ENCODE data around the gene B4GALT6.
"Not testable (repeated sequence)": the region's sequence is repeated elsewhere in the genome, so short reads cannot be mapped to it uniquely, and the experiment has no call there.

B4GALT6 gene, protein sequence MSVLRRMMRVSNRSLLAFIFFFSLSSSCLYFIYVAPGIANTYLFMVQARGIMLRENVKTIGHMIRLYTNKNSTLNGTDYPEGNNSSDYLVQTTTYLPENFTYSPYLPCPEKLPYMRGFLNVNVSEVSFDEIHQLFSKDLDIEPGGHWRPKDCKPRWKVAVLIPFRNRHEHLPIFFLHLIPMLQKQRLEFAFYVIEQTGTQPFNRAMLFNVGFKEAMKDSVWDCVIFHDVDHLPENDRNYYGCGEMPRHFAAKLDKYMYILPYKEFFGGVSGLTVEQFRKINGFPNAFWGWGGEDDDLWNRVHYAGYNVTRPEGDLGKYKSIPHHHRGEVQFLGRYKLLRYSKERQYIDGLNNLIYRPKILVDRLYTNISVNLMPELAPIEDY

DNA sequence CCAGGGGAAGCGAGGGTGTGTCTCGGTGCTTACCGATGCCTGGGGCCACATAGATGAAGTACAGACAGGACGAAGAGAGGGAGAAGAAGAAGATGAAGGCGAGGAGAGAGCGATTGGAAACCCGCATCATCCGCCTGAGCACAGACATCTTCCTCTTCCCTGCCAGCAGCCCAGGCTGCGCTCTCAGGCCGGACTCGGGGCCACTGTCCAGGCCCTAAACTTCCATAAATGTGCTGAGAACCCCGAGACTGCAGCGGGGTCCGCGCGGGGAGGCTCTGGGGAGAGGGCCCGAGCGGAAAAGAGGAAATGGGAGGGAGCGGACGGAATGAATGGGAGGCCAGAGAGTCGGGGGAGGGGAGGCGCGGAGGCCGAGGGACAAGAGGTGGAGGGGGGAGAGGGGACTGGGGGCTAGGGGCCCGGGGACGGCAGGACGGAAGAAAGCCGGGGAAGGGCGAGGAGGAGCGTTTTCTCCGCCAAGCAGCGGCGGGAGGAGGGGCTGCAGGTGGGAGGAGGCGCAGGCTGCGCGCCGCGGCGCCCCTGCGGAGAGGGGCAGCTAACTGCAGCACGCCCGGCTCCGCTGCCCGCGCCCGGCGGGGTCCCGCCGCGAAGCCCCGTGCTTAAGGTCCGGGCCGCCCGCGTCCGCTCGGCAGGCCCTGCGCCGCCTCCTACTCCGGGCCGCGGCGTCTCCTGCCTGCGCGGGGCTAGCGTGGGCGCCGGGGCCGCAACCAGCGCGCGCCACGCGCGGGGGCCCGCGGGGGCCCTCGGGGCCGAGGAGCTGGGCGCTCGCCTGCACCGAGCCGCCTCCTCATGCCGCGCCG, at the start of gene B4GALT6:
Gene B4GALT6 (minus strand): TSS at position 303 of the 818 bp plus-strand sequence. CDS start 155 bp downstream, at position 148.
- Mint-ChIP-seq H3K27ac (peak within 1 kb of the TSS; percentile 60), H3K4me3 (peak within 1 kb of the TSS; percentile 89), H3K4me1 (ENCODE audit: low read depth) (peaks cover 15% of the 10 kb centered on the region), H3K9me3 (no peaks in the 10 kb centered on the region), H3K27me3 (ENCODE audit: low read depth) (peaks cover 55% of the 10 kb centered on the region), H3K36me3 (ENCODE audit: low read depth) (no peaks in the 10 kb centered on the region)
- peak; percentile 26 for DNase-seq (ENCODE audit: low spot score)

DNA sequence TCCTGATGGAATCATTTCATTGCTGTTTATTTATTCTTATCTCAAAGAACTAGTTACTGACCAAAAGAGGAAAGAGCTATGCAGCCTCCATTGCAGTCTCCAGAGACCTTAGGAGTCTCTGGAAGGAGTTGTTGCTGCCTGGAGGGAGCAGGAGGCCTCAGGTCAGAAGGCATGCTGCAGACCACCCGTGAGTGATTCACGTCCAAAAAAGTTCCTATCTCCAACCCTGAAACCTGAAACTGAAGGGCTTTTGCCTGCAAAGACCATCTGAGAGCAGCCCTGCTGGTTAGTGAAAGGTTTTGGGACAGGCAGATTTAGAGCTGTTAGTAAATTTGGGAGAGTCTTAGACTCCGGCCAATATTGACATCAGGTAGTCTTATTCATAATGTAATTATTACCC, 47.2 kb upstream of the B4GALT6 start:
- H3K4me1 Mint-ChIP-seq (ENCODE audit: low read depth) = no peaks in the 10 kb centered on the region
- H3K4me3 Mint-ChIP-seq = no peak overlapping the region
- DNase-seq (ENCODE audit: low spot score) = no peak
- no peak overlapping the region for H3K27ac Mint-ChIP-seq
- no peaks in the 10 kb centered on the region for H3K9me3 Mint-ChIP-seq
- no peaks in the 10 kb centered on the region for H3K36me3 Mint-ChIP-seq (ENCODE audit: low read depth)
- peaks cover 21% of the 10 kb centered on the region for H3K27me3 Mint-ChIP-seq (ENCODE audit: low read depth)

- DNase-seq (ENCODE audit: low spot score); H3K4me1 Mint-ChIP-seq (ENCODE audit: low read depth); H3K27ac Mint-ChIP-seq; H3K9me3 Mint-ChIP-seq; H3K36me3 Mint-ChIP-seq (ENCODE audit: low read depth); H3K4me3 Mint-ChIP-seq: not testable (repeated sequence)
- H3K27me3 Mint-ChIP-seq (ENCODE audit: low read depth) = peaks cover 38% of the 10 kb centered on the region
Measured at GRCh38 chr18:31729196-31729595, 44.8 kb upstream of the B4GALT6 start.

DNA sequence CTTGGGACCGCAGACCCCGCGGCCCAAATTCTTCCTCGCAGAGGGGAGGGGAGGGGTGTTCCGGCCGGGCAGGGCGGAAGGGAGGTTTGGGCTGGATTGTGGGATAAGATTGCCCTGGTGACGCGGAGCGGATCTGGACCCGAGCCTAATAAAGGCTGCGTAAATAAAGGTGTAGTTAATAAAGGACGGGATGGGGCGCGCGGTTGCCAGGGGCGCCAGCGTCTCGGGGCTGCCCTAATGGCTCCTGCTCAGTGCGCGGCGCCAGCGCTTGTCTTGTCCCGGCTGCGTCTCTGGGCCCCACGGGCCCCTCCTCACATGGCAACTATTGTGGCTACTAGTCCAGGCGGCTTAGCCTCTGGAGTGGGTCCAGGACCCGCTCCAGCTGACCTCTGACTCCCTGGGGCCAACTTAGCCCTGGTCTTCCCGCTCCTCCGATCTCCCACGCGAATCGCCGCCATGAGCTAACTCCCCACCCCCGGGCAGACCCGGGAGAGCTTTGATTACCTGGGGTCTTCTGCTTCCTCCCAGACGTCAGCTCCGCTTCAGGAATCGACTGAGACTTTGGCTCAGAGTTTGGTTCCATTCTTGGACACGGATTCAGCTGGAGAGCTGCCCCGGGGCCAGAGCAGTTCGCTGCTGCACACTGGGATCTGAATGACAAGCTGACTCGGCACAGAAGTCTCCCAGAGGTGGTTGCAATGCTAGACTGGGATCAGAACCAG, 39.8 kb upstream of the B4GALT6 start:
- Mint-ChIP-seq H3K4me1 (ENCODE audit: low read depth) (peaks cover 4% of the 10 kb centered on the region), H3K9me3 (peaks cover 7% of the 10 kb centered on the region), H3K27me3 (ENCODE audit: low read depth) (peaks cover 36% of the 10 kb centered on the region), H3K4me3 (peak overlapping the region; percentile 67), H3K27ac (no peak overlapping the region), H3K36me3 (ENCODE audit: low read depth) (no peaks in the 10 kb centered on the region)
- DNase-seq (ENCODE audit: low spot score) = no peak

DNA sequence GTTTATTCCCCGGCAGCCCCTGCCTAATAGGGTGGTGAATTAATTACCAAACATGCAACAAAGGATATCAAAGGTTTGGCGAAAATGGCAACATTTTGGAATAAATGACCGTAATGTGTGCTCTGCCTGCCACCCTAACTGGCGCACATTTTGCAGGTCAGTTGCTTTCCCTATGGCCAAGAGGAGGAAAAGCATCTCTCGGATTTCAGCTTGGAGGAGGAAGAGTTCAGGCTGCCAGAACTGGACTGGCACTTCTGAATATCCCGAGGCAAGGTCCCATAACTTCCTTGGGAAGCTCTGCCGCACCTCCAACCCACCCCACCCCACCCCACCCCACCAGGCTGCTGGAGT, 39.2 kb upstream of the B4GALT6 start:
- H3K9me3 Mint-ChIP-seq = peaks cover 9% of the 10 kb centered on the region
- DNase-seq (ENCODE audit: low spot score) = no peak
- peaks cover 36% of the 10 kb centered on the region for H3K27me3 Mint-ChIP-seq (ENCODE audit: low read depth)
- H3K4me1 Mint-ChIP-seq (ENCODE audit: low read depth) = peaks cover 4% of the 10 kb centered on the region
- no peak overlapping the region for H3K27ac Mint-ChIP-seq
- no peak overlapping the region for H3K4me3 Mint-ChIP-seq
- H3K36me3 Mint-ChIP-seq (ENCODE audit: low read depth) = no peaks in the 10 kb centered on the region

- peak; percentile 64 for DNase-seq (ENCODE audit: low spot score)
- Mint-ChIP-seq H3K9me3 (peaks cover 9% of the 10 kb centered on the region), H3K36me3 (ENCODE audit: low read depth) (no peaks in the 10 kb centered on the region), H3K27ac (no peak overlapping the region), H3K4me1 (ENCODE audit: low read depth) (peaks cover 4% of the 10 kb centered on the region), H3K27me3 (ENCODE audit: low read depth) (peaks cover 34% of the 10 kb centered on the region), H3K4me3 (no peak overlapping the region)
Measured at GRCh38 chr18:31722369-31722957, 38.1 kb upstream of the B4GALT6 start.

DNA sequence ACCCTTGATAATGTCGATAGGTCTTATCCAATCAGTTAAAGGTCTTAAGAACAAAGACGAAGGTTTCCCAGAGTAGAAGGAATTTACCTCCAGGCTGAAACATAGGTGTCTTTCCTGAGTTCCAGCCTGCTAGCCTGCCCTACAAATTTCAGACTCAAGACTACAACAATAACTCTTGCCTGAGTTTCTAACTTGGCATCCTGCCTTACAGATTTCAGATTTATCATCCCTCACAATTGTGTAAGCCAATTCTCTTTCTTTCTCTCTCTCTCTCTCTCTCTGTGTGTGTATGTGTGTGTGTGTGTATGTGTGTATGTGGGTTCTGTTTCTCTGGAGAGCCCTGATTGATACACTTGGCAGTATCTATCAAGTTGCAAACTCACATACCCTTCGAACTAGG, 37.2 kb upstream of the B4GALT6 start:
- no peak overlapping the region for H3K4me3 Mint-ChIP-seq
- H3K9me3 Mint-ChIP-seq = peaks cover 9% of the 10 kb centered on the region
- no peak overlapping the region for H3K27ac Mint-ChIP-seq
- no peak for DNase-seq (ENCODE audit: low spot score)
- H3K4me1 Mint-ChIP-seq (ENCODE audit: low read depth) = peaks cover 4% of the 10 kb centered on the region
- no peaks in the 10 kb centered on the region for H3K36me3 Mint-ChIP-seq (ENCODE audit: low read depth)
- peaks cover 31% of the 10 kb centered on the region for H3K27me3 Mint-ChIP-seq (ENCODE audit: low read depth)

DNA sequence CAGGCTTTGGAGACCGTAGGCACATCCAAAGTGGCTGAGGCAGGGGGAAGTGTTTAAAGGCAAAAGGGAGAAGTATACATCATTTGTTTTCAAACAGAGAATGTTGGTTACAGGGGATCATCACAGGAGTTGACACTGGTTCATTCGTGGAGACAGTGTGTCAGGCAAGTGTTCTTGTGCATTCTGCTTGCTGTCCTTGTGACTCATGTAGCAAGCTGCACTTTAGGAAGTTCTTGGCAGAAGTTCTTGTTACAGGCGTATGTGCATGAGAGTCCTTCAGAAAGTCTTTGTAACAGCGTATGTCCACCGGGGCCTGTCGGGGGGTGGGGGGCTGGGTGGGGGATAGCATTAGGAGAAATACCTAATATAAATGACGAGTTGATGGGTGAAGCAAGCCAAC, 36.5 kb upstream of the B4GALT6 start:
- Mint-ChIP-seq H3K9me3 (peaks cover 9% of the 10 kb centered on the region), H3K4me3 (no peak overlapping the region), H3K4me1 (ENCODE audit: low read depth) (peaks cover 4% of the 10 kb centered on the region), H3K27ac (no peak overlapping the region), H3K27me3 (ENCODE audit: low read depth) (peaks cover 29% of the 10 kb centered on the region), H3K36me3 (ENCODE audit: low read depth) (no peaks in the 10 kb centered on the region)
- no peak for DNase-seq (ENCODE audit: low spot score)

GRCh38 chr18:31719363-31720006, 35.1 kb upstream of the B4GALT6 start:
- H3K4me1 Mint-ChIP-seq (ENCODE audit: low read depth) = peaks cover 3% of the 10 kb centered on the region
- peaks cover 17% of the 10 kb centered on the region for H3K27me3 Mint-ChIP-seq (ENCODE audit: low read depth)
- H3K9me3 Mint-ChIP-seq = peaks cover 9% of the 10 kb centered on the region
- no peak overlapping the region for H3K4me3 Mint-ChIP-seq
- H3K36me3 Mint-ChIP-seq (ENCODE audit: low read depth) = no peaks in the 10 kb centered on the region
- no peak overlapping the region for H3K27ac Mint-ChIP-seq
- no peak for DNase-seq (ENCODE audit: low spot score)

- Mint-ChIP-seq H3K4me1 (ENCODE audit: low read depth) (no peaks in the 10 kb centered on the region), H3K4me3 (no peak overlapping the region), H3K27me3 (ENCODE audit: low read depth) (peaks cover 7% of the 10 kb centered on the region), H3K9me3 (peaks cover 9% of the 10 kb centered on the region), H3K27ac (no peak overlapping the region), H3K36me3 (ENCODE audit: low read depth) (no peaks in the 10 kb centered on the region)
- no peak for DNase-seq (ENCODE audit: low spot score)
Measured at GRCh38 chr18:31718386-31718785, 34.0 kb upstream of the B4GALT6 start.

- H3K4me3 Mint-ChIP-seq = no peak overlapping the region
- H3K4me1 Mint-ChIP-seq (ENCODE audit: low read depth) = no peaks in the 10 kb centered on the region
- peaks cover 9% of the 10 kb centered on the region for H3K9me3 Mint-ChIP-seq
- DNase-seq (ENCODE audit: low spot score) = no peak
- no peaks in the 10 kb centered on the region for H3K27me3 Mint-ChIP-seq (ENCODE audit: low read depth)
- H3K36me3 Mint-ChIP-seq (ENCODE audit: low read depth) = no peaks in the 10 kb centered on the region
- no peak overlapping the region for H3K27ac Mint-ChIP-seq
Measured at GRCh38 chr18:31716362-31716761, 32.0 kb upstream of the B4GALT6 start.

DNA sequence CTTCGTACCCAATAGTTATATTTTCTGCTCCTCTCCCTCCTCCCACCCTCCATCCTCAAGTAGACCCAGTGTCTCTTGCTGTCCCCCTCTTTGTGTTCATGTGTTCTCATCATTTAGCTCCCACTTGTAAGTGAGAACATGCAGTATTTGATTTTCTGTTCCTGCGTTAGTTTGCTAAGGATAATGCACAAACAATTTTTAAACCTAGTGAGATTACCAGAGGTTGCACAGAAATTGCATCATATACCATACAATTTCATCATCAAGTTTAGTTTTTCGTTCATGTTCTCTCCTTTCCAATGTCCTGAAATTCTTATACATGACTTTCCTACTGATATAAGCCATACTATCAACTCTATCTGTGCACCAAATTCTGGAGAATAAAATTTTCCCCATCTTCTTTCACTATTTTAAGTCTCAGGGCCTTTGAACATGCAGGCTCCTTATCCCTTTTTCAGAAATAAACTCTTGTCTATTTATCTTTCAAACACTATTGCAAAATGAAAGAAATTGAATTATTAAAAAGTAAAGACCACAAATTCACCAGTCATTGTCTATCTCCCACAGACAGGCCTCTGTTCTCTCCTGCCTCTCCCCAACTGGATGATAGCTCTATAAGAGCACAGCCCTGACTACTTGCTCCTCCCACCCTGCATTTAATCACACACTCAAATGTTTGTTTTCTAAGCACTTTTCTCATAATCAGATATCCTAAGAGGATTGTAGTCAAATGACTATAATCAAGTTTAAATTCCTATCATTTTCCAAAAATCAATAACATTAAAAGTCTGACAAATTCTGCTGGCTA, 27.2 kb upstream of the B4GALT6 start:
- H3K36me3 Mint-ChIP-seq (ENCODE audit: low read depth) = no peaks in the 10 kb centered on the region
- DNase-seq (ENCODE audit: low spot score) = no peak
- H3K27ac Mint-ChIP-seq = no peak overlapping the region
- no peaks in the 10 kb centered on the region for H3K27me3 Mint-ChIP-seq (ENCODE audit: low read depth)
- no peaks in the 10 kb centered on the region for H3K4me1 Mint-ChIP-seq (ENCODE audit: low read depth)
- H3K9me3 Mint-ChIP-seq = no peaks in the 10 kb centered on the region
- H3K4me3 Mint-ChIP-seq = no peak overlapping the region

DNA sequence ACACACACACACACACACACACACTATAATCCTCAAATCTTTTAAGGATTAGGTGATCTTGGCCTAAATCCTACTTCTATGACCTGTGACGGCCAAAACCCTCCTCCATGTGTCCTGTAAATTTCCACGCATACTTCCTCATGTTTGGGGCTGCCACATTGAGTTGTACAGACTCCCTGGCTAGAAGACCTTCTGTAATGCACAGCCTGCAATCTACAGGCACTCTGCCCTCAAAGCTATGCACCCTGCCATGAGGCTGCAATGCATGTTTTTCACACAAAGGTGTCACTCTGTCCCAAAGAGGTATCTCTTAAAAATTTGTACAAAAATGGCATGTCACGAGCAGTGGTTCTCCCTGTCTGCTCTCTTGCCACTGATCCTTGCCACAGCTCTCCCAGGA, 26.4 kb upstream of the B4GALT6 start:
- Mint-ChIP-seq H3K27ac (no peak overlapping the region), H3K4me1 (ENCODE audit: low read depth) (no peaks in the 10 kb centered on the region), H3K36me3 (ENCODE audit: low read depth) (no peaks in the 10 kb centered on the region), H3K9me3 (no peaks in the 10 kb centered on the region), H3K27me3 (ENCODE audit: low read depth) (no peaks in the 10 kb centered on the region), H3K4me3 (no peak overlapping the region)
- no peak for DNase-seq (ENCODE audit: low spot score)
